ENCODE measurements around the gene ANKDD1B. TPM values are rescaled to one million over a fixed set of nuclear protein-coding genes. Genes with fewer than 3 reads are reported as not detected.

ANKDD1B gene
- total RNA-seq, 1 donor from 2014 or later: 0.63 TPM

DNA sequence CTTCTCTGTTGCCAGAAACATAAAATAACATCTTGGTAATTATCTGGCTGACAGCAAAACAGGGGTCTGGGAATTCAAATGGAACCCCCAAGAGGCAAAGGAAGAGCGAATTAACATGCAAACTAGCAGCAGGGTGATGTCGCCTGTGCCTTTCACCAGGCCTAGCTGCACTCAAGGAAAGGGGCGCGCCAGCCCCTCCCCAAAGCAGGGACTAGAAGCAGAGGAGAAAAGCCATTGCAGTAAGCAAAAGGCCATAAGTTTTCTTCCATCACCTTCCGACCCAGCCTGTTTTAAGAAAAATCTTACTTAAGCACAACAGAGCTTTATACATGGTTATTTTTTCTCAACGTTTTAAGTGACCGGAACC lies 105.4 kb downstream of the ANKDD1B start:
- DNase-seq (ENCODE audit: low read depth): no peak
- Histone ChIP-seq H3K36me3 (ENCODE audit: control insufficient read depth, insufficient read depth, low read length) (no peaks in the 10 kb centered on the region), H3K4me3 (ENCODE audit: low read depth, low read length) (peak overlapping the region; percentile 85), H3K27me3 (ENCODE audit: control insufficient read depth, insufficient read depth, low read length) (peaks cover 2% of the 10 kb centered on the region)
- TF ChIP-seq, protein P1, sequence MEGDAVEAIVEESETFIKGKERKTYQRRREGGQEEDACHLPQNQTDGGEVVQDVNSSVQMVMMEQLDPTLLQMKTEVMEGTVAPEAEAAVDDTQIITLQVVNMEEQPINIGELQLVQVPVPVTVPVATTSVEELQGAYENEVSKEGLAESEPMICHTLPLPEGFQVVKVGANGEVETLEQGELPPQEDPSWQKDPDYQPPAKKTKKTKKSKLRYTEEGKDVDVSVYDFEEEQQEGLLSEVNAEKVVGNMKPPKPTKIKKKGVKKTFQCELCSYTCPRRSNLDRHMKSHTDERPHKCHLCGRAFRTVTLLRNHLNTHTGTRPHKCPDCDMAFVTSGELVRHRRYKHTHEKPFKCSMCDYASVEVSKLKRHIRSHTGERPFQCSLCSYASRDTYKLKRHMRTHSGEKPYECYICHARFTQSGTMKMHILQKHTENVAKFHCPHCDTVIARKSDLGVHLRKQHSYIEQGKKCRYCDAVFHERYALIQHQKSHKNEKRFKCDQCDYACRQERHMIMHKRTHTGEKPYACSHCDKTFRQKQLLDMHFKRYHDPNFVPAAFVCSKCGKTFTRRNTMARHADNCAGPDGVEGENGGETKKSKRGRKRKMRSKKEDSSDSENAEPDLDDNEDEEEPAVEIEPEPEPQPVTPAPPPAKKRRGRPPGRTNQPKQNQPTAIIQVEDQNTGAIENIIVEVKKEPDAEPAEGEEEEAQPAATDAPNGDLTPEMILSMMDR (IDR thresholded peaks at IDR 0.05; ENCODE audit: insufficient read depth, low read length, poor library complexity, severe bottlenecking): no peak

DNA sequence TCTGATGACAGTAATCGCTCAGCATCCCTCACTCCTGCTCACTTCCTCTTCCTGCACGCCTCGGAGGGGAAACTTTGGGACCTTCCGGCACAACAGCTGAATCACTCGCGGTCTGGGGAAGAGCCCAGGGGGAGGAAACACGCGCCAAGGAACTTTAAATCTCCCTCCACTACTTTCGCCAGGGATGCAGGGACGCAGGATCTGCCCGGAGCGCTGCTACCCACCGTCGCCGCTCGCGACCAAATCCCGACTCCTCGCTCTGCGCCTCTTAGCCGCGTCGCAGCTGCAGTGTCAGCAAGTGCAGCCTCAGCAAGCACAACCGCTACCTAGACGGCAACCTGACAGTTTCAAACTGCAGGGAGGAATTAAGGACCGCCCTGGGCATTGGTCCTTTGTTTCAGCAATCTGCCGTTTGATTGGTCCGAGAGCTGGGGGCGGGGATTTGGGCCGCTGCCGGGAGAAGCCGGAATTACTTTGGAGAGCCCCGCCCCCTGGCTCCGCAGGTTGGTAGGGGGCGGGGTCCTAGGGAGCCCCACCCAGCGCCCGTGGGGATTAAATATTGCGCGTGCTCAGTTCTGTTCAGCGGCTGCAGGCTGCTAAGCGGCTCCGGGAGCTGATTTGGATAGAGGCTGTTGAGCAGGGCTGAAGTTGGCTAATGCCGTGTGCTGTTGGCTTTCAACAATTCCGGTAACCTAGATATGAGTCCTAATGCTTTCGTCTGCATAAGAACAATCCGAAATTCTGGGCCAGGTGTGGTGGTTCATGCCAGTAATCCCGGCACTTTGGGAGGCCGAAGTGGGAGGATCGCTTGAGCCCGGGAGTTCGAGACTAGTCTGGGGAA lies 106.0 kb downstream of the ANKDD1B start, which contains the start of gene POC5:
POC5 (minus strand) TSS at position 356 of the 841 bp plus-strand sequence. CDS start 4,500 bp downstream, outside the sequence.
- Histone ChIP-seq H3K27me3 (ENCODE audit: control insufficient read depth, insufficient read depth, low read length) (peaks cover 2% of the 10 kb centered on the region), H3K4me3 (ENCODE audit: low read depth, low read length) (peak within 1 kb of the TSS; percentile 85), H3K36me3 (ENCODE audit: control insufficient read depth, insufficient read depth, low read length) (no peaks in the 10 kb centered on the region)
- TF ChIP-seq, protein P1 (IDR thresholded peaks at IDR 0.05; ENCODE audit: insufficient read depth, low read length, poor library complexity, severe bottlenecking): no peak
- DNase-seq (ENCODE audit: low read depth): peak; percentile 80

DNA sequence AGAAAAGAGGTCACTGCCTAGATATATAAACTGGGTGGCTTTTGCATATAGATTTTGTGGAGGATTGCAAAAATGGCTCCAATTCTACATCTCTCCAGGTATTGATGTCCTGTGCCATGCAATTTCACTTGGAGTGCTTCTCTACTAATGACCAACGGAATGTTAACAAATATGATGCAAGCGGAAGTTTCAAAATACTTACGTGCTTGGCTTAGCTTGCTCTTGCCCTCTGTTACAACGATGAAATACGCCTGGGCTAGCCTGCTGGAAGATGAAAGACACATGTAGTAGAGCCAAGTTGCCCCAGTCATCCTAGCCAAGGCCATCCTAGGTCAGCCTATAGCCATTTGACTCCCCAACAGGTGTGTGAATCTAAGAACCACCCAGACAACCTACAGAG lies 109.6 kb downstream of the ANKDD1B start:
- Histone ChIP-seq H3K27me3 (ENCODE audit: control insufficient read depth, insufficient read depth, low read length) (peaks cover 2% of the 10 kb centered on the region), H3K36me3 (ENCODE audit: control insufficient read depth, insufficient read depth, low read length) (no peaks in the 10 kb centered on the region), H3K4me3 (ENCODE audit: low read depth, low read length) (no peak overlapping the region)
- no peak for DNase-seq (ENCODE audit: low read depth)
- TF ChIP-seq, protein P1 (IDR thresholded peaks at IDR 0.05; ENCODE audit: insufficient read depth, low read length, poor library complexity, severe bottlenecking): no peak

Other genes starting within 250 kb of the ANKDD1B start
- gene CERT1, start 99.8 kb upstream of the ANKDD1B start, total RNA-seq: 17.3 and 20.3 TPM in 2 replicates
- gene POLK, start 99.6 kb upstream of the ANKDD1B start, total RNA-seq: 16.2 and 18.6 TPM in 2 replicates
- 15.7 and 20.6 TPM in 2 replicates for gene POC5, start 106.0 kb downstream of the ANKDD1B start, total RNA-seq